WTC11 (cell line): Measurements from ENCODE around the gene MPND. TPM values are rescaled to one million over a fixed set of nuclear protein-coding genes. Genes with fewer than 3 reads are reported as not detected.

Experiments used
- ATAC-seq: fragments of 200-7000 bp; cut with Tn5 transposase; 2 replicates; pipeline ENCODE4 v1.10.0; 2021; ENCODE audit warnings: mild to moderate bottlenecking, moderate library complexity
- CTCF ChIA-PET: fragments of 300-600 bp; sonication (Branson Sonifier 250); formaldehyde crosslinking; loops from one replicate; lab custom pipeline; 2021; ENCODE audit warnings: antibody characterized with exemption; lab: Charles Lee
- POLR2A ChIA-PET: fragments of 350-600 bp; sonication (Branson Sonifier 250); formaldehyde crosslinking; loops from one replicate; lab custom pipeline; 2021; ENCODE audit warnings: antibody characterized with exemption; lab: Charles Lee
- DNase-seq: peaks from one replicate; pipeline ENCODE4 v3.0.0; 2021; ENCODE audit warnings: low spot score
- H3K27ac Mint-ChIP-seq: 2 replicates; pipeline ENCODE4 v1.8.0; 2021; ENCODE audit warnings: mixed read lengths
- H3K27me3 Mint-ChIP-seq: 2 replicates; pipeline ENCODE4 v1.8.0; 2021; ENCODE audit warnings: low read depth, mild to moderate bottlenecking, moderate library complexity, mixed read lengths
- H3K36me3 Mint-ChIP-seq: 2 replicates; pipeline ENCODE4 v1.8.0; 2021; ENCODE audit warnings: mixed read lengths
- H3K4me1 Mint-ChIP-seq: 2 replicates; pipeline ENCODE4 v1.8.0; 2022; ENCODE audit warnings: mixed read lengths
- H3K4me3 Mint-ChIP-seq: 2 replicates; pipeline ENCODE4 v1.8.0; 2021; ENCODE audit warnings: mild to moderate bottlenecking, moderate library complexity, mixed read lengths
- H3K9me3 Mint-ChIP-seq: 2 replicates; pipeline ENCODE4 v1.8.0; 2021; ENCODE audit warnings: mixed read lengths
- CBFB ChIP-seq: sonication (generic); formaldehyde crosslinking; IDR thresholded peaks from 2 replicates; pipeline ENCODE4 v1.8.1; 2022; ENCODE audit warnings: mild to moderate bottlenecking, low read depth, missing genetic modification reagents
- FOXJ3 ChIP-seq: sonication (generic); formaldehyde crosslinking; IDR thresholded peaks from 2 replicates; pipeline ENCODE4 v1.9.0; 2021; ENCODE audit warnings: missing genetic modification reagents, mild to moderate bottlenecking, borderline replicate concordance
- FOXK1 ChIP-seq: sonication (generic); formaldehyde crosslinking; IDR thresholded peaks from 2 replicates; pipeline ENCODE4 v1.8.0; 2022; ENCODE audit warnings: mild to moderate bottlenecking, moderate library complexity, missing genetic modification reagents
- GABPB1 ChIP-seq: sonication (generic); formaldehyde crosslinking; IDR thresholded peaks from 2 replicates; pipeline ENCODE4 v1.8.1; 2023; ENCODE audit warnings: mild to moderate bottlenecking, missing genetic modification reagents
- GTF2I ChIP-seq: fragments of 250-450 bp; sonication (Bioruptor Pico); conservative IDR thresholded peaks from 2 replicates; pipeline ENCODE4 v1.4.0; 2021; ENCODE audit warnings: mild to moderate bottlenecking
- HMGA2 ChIP-seq: fragments of 250-450 bp; sonication (Bioruptor Pico); IDR thresholded peaks from 2 replicates; pipeline ENCODE4 v1.4.0; 2021; ENCODE audit warnings: mild to moderate bottlenecking, moderate library complexity
- MXD4 ChIP-seq: fragments of 250-450 bp; sonication (Bioruptor Pico); IDR thresholded peaks from 2 replicates; pipeline ENCODE4 v1.8.0; 2021; ENCODE audit warnings: mild to moderate bottlenecking, moderate library complexity, borderline replicate concordance
- OVOL2 ChIP-seq: fragments of 250-450 bp; sonication (Bioruptor Pico); IDR thresholded peaks from 2 replicates; pipeline ENCODE4 v1.9.0; 2021; ENCODE audit warnings: mild to moderate bottlenecking, borderline replicate concordance
- SMAD4 ChIP-seq: sonication (generic); formaldehyde crosslinking; IDR thresholded peaks from 2 replicates; pipeline ENCODE4 v1.8.0; 2022; ENCODE audit warnings: mild to moderate bottlenecking, missing genetic modification reagents
- SOX15 ChIP-seq: fragments of 250-450 bp; sonication (Bioruptor Pico); IDR thresholded peaks from 2 replicates; pipeline ENCODE4 v1.9.0; 2021; ENCODE audit warnings: mild to moderate bottlenecking
- SP1 ChIP-seq: sonication (generic); formaldehyde crosslinking; conservative IDR thresholded peaks from 2 replicates; pipeline ENCODE4 v1.8.1; 2022; ENCODE audit warnings: missing genetic modification reagents
- ZMAT4 ChIP-seq: fragments of 250-450 bp; sonication (Bioruptor Pico); IDR thresholded peaks from 2 replicates; pipeline ENCODE4 v1.9.0; 2021; ENCODE audit warnings: mild to moderate bottlenecking
- ZNF121 ChIP-seq: sonication (generic); formaldehyde crosslinking; IDR thresholded peaks from 2 replicates; pipeline ENCODE4 v1.8.0; 2023; ENCODE audit warnings: missing genetic modification reagents
- ZNF138 ChIP-seq: sonication (generic); formaldehyde crosslinking; conservative IDR thresholded peaks from 2 replicates; pipeline ENCODE4 v1.8.1; 2022; ENCODE audit warnings: mild to moderate bottlenecking, moderate library complexity, missing genetic modification reagents
- ZNF219 ChIP-seq: sonication (generic); formaldehyde crosslinking; IDR thresholded peaks from 2 replicates; pipeline ENCODE4 v1.8.0; 2023; ENCODE audit warnings: missing genetic modification reagents, mild to moderate bottlenecking, borderline replicate concordance
- total RNA-seq: library from RNA; stranded (reverse); gene quantifications from 3 replicates; pipeline ENCODE4 v1.2.3, GENCODE V29; 2021
- TF ChIP-seq, protein P1 (sequence below): sonication (generic); formaldehyde crosslinking; IDR thresholded peaks from 2 replicates; pipeline ENCODE4 v1.8.0; 2022; ENCODE audit warnings: mild to moderate bottlenecking, missing genetic modification reagents
- TF ChIP-seq, protein P2 (sequence below): sonication (generic); formaldehyde crosslinking; IDR thresholded peaks from 2 replicates; pipeline ENCODE4 v1.8.0; 2023; ENCODE audit warnings: missing genetic modification reagents, mild to moderate bottlenecking, borderline replicate concordance
- TF ChIP-seq, protein P3 (sequence below): sonication (generic); formaldehyde crosslinking; IDR thresholded peaks from 2 replicates; pipeline ENCODE4 v1.8.0; 2023; ENCODE audit warnings: mild to moderate bottlenecking, missing genetic modification reagents

MPND gene
- total RNA-seq, 1 experiment from 2014 or later = 28.3 TPM

- H3K27me3 Mint-ChIP-seq = no peaks in the 10 kb centered on the region
- no peak overlapping the region for H3K4me3 Mint-ChIP-seq
- H3K4me1 Mint-ChIP-seq = peaks cover 10% of the 10 kb centered on the region
- peak; percentile 43 for ATAC-seq
- CTCF ChIA-PET = interaction anchor here (0.6 to 8.3 kb wide), 17 partner anchors 10 to 172 kb away, joined by 3 to 70 read pairs (median 5); partner anchors contain the start of genes CHAF1A, MPND, PLIN5 and SH3GL1
- TF ChIP-seq ZNF138 (CRISPR knock-in tag) (0 out of 2 replicates have a peak, but pooled peaks have one; percentile 63), FOXJ3 (CRISPR knock-in tag) (no peak)
- no peaks in the 10 kb centered on the region for H3K9me3 Mint-ChIP-seq
- peaks cover 3% of the 10 kb centered on the region; the same call in 1 of the 2 replicates for H3K36me3 Mint-ChIP-seq
- peak; percentile 44 for DNase-seq
- POLR2A ChIA-PET = interaction anchor here (0.6 to 1.1 kb wide), 2 partner anchors 15 to 96 kb away, joined by 3 to 5 read pairs; no protein-coding TSS in a partner anchor
- H3K27ac Mint-ChIP-seq = no peak overlapping the region
Observed at GRCh38 chr19:4362831-4363545, 19.6 kb downstream of the MPND start.

- H3K27me3 Mint-ChIP-seq = no peaks in the 10 kb centered on the region
- no peak for DNase-seq
- CTCF ChIA-PET = interaction anchor here (0.6 to 8.3 kb wide), 16 partner anchors 11 to 171 kb away, joined by 3 to 70 read pairs (median 6); partner anchors contain the start of genes CHAF1A, MPND, PLIN5 and SH3GL1
- POLR2A ChIA-PET = interaction anchor here (0.6 kb wide), 1 partner anchor 15 kb away, joined by 3 read pairs; no protein-coding TSS in a partner anchor
- H3K9me3 Mint-ChIP-seq = no peaks in the 10 kb centered on the region
- H3K36me3 Mint-ChIP-seq = peaks cover 3% of the 10 kb centered on the region; the same call in 1 of the 2 replicates
- no peak overlapping the region for H3K4me3 Mint-ChIP-seq
- TF ChIP-seq HMGA2 (CRISPR knock-in tag) = no peak
- TF ChIP-seq SMAD4 (CRISPR knock-in tag) = no peak
- no peak for TF ChIP-seq FOXJ3 (CRISPR knock-in tag)
- TF ChIP-seq GABPB1 (CRISPR knock-in tag) = no peak
- no peak for TF ChIP-seq FOXK1 (CRISPR knock-in tag)
- TF ChIP-seq, protein P1, sequence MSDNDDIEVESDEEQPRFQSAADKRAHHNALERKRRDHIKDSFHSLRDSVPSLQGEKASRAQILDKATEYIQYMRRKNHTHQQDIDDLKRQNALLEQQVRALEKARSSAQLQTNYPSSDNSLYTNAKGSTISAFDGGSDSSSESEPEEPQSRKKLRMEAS (CRISPR knock-in tag) = no peak
- no peak for TF ChIP-seq CBFB
- no peak for TF ChIP-seq ZMAT4 (CRISPR knock-in tag)
- no peak for TF ChIP-seq ZNF121 (CRISPR knock-in tag)
- TF ChIP-seq ZNF219 (CRISPR knock-in tag) = no peak
- TF ChIP-seq SP1 = no peak
- no peak for TF ChIP-seq GTF2I
- TF ChIP-seq SOX15 (CRISPR knock-in tag) = no peak
- TF ChIP-seq, protein P2, sequence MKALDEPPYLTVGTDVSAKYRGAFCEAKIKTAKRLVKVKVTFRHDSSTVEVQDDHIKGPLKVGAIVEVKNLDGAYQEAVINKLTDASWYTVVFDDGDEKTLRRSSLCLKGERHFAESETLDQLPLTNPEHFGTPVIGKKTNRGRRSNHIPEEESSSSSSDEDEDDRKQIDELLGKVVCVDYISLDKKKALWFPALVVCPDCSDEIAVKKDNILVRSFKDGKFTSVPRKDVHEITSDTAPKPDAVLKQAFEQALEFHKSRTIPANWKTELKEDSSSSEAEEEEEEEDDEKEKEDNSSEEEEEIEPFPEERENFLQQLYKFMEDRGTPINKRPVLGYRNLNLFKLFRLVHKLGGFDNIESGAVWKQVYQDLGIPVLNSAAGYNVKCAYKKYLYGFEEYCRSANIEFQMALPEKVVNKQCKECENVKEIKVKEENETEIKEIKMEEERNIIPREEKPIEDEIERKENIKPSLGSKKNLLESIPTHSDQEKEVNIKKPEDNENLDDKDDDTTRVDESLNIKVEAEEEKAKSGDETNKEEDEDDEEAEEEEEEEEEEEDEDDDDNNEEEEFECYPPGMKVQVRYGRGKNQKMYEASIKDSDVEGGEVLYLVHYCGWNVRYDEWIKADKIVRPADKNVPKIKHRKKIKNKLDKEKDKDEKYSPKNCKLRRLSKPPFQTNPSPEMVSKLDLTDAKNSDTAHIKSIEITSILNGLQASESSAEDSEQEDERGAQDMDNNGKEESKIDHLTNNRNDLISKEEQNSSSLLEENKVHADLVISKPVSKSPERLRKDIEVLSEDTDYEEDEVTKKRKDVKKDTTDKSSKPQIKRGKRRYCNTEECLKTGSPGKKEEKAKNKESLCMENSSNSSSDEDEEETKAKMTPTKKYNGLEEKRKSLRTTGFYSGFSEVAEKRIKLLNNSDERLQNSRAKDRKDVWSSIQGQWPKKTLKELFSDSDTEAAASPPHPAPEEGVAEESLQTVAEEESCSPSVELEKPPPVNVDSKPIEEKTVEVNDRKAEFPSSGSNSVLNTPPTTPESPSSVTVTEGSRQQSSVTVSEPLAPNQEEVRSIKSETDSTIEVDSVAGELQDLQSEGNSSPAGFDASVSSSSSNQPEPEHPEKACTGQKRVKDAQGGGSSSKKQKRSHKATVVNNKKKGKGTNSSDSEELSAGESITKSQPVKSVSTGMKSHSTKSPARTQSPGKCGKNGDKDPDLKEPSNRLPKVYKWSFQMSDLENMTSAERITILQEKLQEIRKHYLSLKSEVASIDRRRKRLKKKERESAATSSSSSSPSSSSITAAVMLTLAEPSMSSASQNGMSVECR (CRISPR knock-in tag) = no peak
- TF ChIP-seq, protein P3, sequence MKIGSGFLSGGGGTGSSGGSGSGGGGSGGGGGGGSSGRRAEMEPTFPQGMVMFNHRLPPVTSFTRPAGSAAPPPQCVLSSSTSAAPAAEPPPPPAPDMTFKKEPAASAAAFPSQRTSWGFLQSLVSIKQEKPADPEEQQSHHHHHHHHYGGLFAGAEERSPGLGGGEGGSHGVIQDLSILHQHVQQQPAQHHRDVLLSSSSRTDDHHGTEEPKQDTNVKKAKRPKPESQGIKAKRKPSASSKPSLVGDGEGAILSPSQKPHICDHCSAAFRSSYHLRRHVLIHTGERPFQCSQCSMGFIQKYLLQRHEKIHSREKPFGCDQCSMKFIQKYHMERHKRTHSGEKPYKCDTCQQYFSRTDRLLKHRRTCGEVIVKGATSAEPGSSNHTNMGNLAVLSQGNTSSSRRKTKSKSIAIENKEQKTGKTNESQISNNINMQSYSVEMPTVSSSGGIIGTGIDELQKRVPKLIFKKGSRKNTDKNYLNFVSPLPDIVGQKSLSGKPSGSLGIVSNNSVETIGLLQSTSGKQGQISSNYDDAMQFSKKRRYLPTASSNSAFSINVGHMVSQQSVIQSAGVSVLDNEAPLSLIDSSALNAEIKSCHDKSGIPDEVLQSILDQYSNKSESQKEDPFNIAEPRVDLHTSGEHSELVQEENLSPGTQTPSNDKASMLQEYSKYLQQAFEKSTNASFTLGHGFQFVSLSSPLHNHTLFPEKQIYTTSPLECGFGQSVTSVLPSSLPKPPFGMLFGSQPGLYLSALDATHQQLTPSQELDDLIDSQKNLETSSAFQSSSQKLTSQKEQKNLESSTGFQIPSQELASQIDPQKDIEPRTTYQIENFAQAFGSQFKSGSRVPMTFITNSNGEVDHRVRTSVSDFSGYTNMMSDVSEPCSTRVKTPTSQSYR (CRISPR knock-in tag) = no peak
- TF ChIP-seq OVOL2 (CRISPR knock-in tag) = no peak
- no peak for TF ChIP-seq MXD4
- ATAC-seq = no peak
- H3K27ac Mint-ChIP-seq = no peak overlapping the region
- peaks cover 14% of the 10 kb centered on the region for H3K4me1 Mint-ChIP-seq
Observed at GRCh38 chr19:4363571-4364304, 20.4 kb downstream of the MPND start.
